Measurements from ENCODE around the gene TERT. TPM values are rescaled to one million over a fixed set of nuclear protein-coding genes. Genes with fewer than 3 reads are reported as not detected.

Gene TERT
- total RNA-seq, 1 donor from 2014 or later: 2.4 TPM

GRCh38 chr5:1220831-1221230 lies 74.0 kb downstream of the TERT start:
- no peak for DNase-seq (ENCODE audit: low spot score)

GRCh38 chr5:1220351-1220750 lies 74.5 kb downstream of the TERT start:
- Histone ChIP-seq H3K9ac (no peak overlapping the region), H2AFZ (replicated peaks) (no peak overlapping the region), H3K4me2 (no peak overlapping the region), H3K4me3 (no peak overlapping the region), H3F3A (ENCODE audit: low read depth) (peaks cover 6% of the 10 kb centered on the region), H3K79me2 (ENCODE audit: low read depth) (no peaks in the 10 kb centered on the region), H4K20me1 (ENCODE audit: low read depth) (no peaks in the 10 kb centered on the region), H3K9me3 (ENCODE audit: low read depth) (no peaks in the 10 kb centered on the region), H3K36me3 (no peaks in the 10 kb centered on the region), H3K27me3 (no peaks in the 10 kb centered on the region), H3K4me1 (no peaks in the 10 kb centered on the region), H3K27ac (no peak overlapping the region)
- TF ChIP-seq CTCF (IDR thresholded peaks at IDR 0.05) (no peak), EZH2 (IDR thresholded peaks at IDR 0.05) (no peak), EZH2phosphoT487 (IDR thresholded peaks at IDR 0.05) (no peak)
- DNase-seq (ENCODE audit: low spot score): no peak
- Mint-ChIP-seq H3K4me3 (no peak overlapping the region), H3K9me3 (no peaks in the 10 kb centered on the region), H3K36me3 (no peaks in the 10 kb centered on the region), H3K27ac (no peak overlapping the region), H3K4me1 (peaks cover 2% of the 10 kb centered on the region), H3K27me3 (ENCODE audit: insufficient read depth, low read depth) (peaks cover 10% of the 10 kb centered on the region)

More at GRCh38 chr5:1220831-1221230, 74.0 kb downstream of the TERT start:
- Mint-ChIP-seq H3K36me3 (no peaks in the 10 kb centered on the region), H3K9me3 (no peaks in the 10 kb centered on the region), H3K4me3 (no peak overlapping the region), H3K4me1 (peaks cover 2% of the 10 kb centered on the region), H3K27me3 (ENCODE audit: insufficient read depth, low read depth) (peaks cover 10% of the 10 kb centered on the region), H3K27ac (no peak overlapping the region)
- no peak overlapping the region for H3K27ac ChIP-seq
- H4K20me1 ChIP-seq (ENCODE audit: low read depth): no peaks in the 10 kb centered on the region
- TF ChIP-seq EZH2 (IDR thresholded peaks at IDR 0.05): no peak
- no peak overlapping the region for H3K9ac ChIP-seq
- no peak overlapping the region for H3K4me3 ChIP-seq
- no peaks in the 10 kb centered on the region for H3K79me2 ChIP-seq (ENCODE audit: low read depth)
- no peaks in the 10 kb centered on the region for H3K9me3 ChIP-seq (ENCODE audit: low read depth)
- H3K4me1 ChIP-seq: no peaks in the 10 kb centered on the region
- no peak overlapping the region for H3K4me2 ChIP-seq
- no peak overlapping the region for H2AFZ ChIP-seq (replicated peaks)
- peaks cover 6% of the 10 kb centered on the region for H3F3A ChIP-seq (ENCODE audit: low read depth)
- H3K27me3 ChIP-seq: no peaks in the 10 kb centered on the region
- no peaks in the 10 kb centered on the region for H3K36me3 ChIP-seq

- H4K20me1 ChIP-seq (ENCODE audit: low read depth): no peaks in the 10 kb centered on the region
- Mint-ChIP-seq H3K27ac (no peak overlapping the region), H3K4me3 (no peak overlapping the region), H3K4me1 (peaks cover 2% of the 10 kb centered on the region), H3K27me3 (ENCODE audit: insufficient read depth, low read depth) (peaks cover 10% of the 10 kb centered on the region), H3K9me3 (no peaks in the 10 kb centered on the region), H3K36me3 (no peaks in the 10 kb centered on the region)
- peaks cover 6% of the 10 kb centered on the region for H3F3A ChIP-seq (ENCODE audit: low read depth)
- DNase-seq (ENCODE audit: low spot score): no peak
- H3K27me3 ChIP-seq: no peaks in the 10 kb centered on the region
- no peaks in the 10 kb centered on the region for H3K79me2 ChIP-seq (ENCODE audit: low read depth)
- no peak overlapping the region for H3K4me2 ChIP-seq
- no peak overlapping the region for H2AFZ ChIP-seq (replicated peaks)
- no peak overlapping the region for H3K9ac ChIP-seq
- no peak overlapping the region for H3K4me3 ChIP-seq
- no peaks in the 10 kb centered on the region for H3K9me3 ChIP-seq (ENCODE audit: low read depth)
- no peak for TF ChIP-seq EZH2phosphoT487 (IDR thresholded peaks at IDR 0.05)
- no peak for TF ChIP-seq EZH2 (IDR thresholded peaks at IDR 0.05)
- TF ChIP-seq CTCF (IDR thresholded peaks at IDR 0.05): no peak
- no peak overlapping the region for H3K27ac ChIP-seq
- no peaks in the 10 kb centered on the region for H3K4me1 ChIP-seq
- H3K36me3 ChIP-seq: no peaks in the 10 kb centered on the region
These were observed 75.1 kb downstream of the TERT start for GRCh38 chr5:1219768-1220100.

GRCh38 chr5:1219098-1219767 lies 75.6 kb downstream of the TERT start:
- peaks cover 2% of the 10 kb centered on the region for H3K4me1 Mint-ChIP-seq
- no peaks in the 10 kb centered on the region for H3K79me2 ChIP-seq (ENCODE audit: low read depth)

More at GRCh38 chr5:1219098-1219767, 75.6 kb downstream of the TERT start:
- no peaks in the 10 kb centered on the region for H3K9me3 Mint-ChIP-seq
- no peak for TF ChIP-seq EZH2phosphoT487 (IDR thresholded peaks at IDR 0.05)
- no peak for TF ChIP-seq CTCF (IDR thresholded peaks at IDR 0.05)
- TF ChIP-seq EZH2 (IDR thresholded peaks at IDR 0.05): no peak
- Histone ChIP-seq H4K20me1 (ENCODE audit: low read depth) (no peaks in the 10 kb centered on the region), H3K4me1 (no peaks in the 10 kb centered on the region), H3K9ac (no peak overlapping the region), H3K36me3 (no peaks in the 10 kb centered on the region), H3K4me2 (no peak overlapping the region), H2AFZ (replicated peaks) (no peak overlapping the region), H3K4me3 (no peak overlapping the region), H3K27me3 (no peaks in the 10 kb centered on the region), H3K9me3 (ENCODE audit: low read depth) (no peaks in the 10 kb centered on the region), H3K27ac (no peak overlapping the region), H3F3A (ENCODE audit: low read depth) (peaks cover 6% of the 10 kb centered on the region)
- no peak for DNase-seq (ENCODE audit: low spot score)
- no peaks in the 10 kb centered on the region for H3K36me3 Mint-ChIP-seq
- H3K27me3 Mint-ChIP-seq (ENCODE audit: insufficient read depth, low read depth): peaks cover 10% of the 10 kb centered on the region
- H3K4me3 Mint-ChIP-seq: no peak overlapping the region
- H3K27ac Mint-ChIP-seq: no peak overlapping the region
